GM21717 (cell line): ENCODE measurements around the gene ABHD11.

Experiments
- ATAC-seq: cut with Tn5 transposase; IDR thresholded peaks from one replicate; pipeline ENCODE4 v1.9.1; 2021; ENCODE audit warnings: mild to moderate bottlenecking, moderate library complexity; ENCODE audit not compliant: unreplicated experiment

Gene ABHD11

DNA sequence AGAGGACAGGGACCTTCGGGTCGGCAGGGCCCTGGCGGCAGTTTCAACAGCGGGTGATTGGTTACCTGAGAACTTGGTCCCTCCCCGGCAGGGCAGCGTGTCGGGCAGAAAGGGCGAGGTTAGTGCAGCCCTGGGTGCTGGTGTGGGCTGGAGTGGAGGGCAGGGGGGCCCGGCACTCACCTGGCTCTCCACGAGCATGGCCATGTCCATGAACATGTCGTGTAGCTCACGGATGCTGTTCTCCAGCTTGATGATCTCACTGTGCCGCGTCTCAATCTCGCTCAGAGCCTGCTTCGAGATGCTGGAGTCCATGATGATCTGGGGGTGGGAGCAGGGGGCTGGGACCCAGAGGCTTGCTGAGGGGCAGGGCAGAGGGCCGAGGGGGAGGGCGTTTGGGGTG lies 35.9 kb downstream of the ABHD11 start:
- ATAC-seq = no peak

DNA sequence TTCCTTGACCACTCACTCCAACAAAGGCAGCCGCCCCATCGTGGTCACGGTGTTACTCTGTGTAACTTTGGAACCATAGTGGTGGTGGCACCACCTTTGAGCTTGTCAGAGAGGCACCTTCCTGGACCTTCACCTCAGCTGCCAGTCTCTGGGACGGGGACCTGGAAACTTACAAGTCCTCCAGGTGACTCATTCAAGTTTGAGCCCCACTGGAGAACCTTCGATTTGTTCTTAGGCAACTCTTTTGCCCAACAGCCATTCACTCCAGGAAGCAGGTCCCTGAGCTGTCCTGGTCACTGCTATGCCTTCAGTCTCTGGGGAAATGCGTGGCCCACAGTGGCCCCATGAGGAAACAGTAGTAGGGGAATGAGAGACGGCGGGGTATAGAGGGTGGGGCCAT lies 36.4 kb downstream of the ABHD11 start:
- no peak for ATAC-seq

DNA sequence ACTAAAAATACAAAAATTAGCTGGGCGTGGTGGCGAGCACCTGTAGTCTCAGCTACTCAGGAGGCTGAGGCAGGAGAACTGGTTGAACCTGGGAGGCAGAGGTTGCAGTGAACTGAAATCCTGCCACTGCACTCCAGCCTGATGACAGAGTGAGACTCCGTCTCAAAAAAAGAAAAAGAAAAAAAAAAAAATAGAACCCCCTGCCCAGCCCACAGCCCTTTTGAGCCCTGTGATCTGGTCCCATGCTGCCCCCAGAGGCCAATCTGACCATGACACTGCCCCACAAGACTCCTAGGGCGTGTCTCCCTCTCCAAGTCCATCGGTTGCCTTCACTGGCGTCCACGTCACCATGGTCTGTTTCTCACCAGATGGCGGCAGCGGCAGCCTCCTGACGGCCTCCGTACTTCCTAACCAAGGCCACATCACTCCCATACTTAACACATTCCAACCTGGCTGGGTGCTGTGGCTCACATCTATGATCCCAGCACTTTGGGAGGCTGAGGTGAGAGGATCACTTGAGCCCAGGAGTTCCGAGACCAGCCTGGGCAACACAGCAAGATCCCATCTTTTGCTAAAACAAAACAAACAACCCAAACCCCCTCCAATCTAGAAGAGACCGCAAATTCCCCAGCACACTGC lies 37.1 kb downstream of the ABHD11 start:
- no peak for ATAC-seq

DNA sequence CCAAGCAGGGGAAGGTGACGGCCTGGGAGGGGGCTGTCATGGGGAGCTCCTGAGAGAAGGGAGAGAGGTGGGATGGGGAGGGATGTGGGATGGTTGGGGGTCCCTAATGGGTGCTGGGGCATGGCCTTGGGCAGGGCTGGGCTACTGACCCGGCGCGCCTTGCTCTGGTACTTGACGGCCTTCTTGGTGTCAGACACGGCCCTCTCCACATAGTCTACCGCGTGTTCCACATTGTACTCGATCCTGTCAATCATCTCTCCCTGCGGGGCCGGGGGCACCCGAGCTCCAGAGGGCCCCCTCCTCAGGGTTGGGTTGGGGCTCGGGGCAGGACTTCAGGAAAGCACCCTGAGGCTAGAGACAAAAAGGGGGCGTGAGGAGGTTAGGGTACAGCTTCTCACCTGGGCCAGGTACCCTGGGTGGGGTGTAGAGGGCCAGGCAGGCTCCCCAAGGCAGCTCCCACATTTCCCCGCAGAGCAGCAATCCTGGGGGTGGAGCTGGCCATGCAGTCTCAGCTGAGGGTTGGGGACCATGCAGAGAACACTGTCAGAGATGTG lies 37.9 kb downstream of the ABHD11 start:
- no peak for ATAC-seq

DNA sequence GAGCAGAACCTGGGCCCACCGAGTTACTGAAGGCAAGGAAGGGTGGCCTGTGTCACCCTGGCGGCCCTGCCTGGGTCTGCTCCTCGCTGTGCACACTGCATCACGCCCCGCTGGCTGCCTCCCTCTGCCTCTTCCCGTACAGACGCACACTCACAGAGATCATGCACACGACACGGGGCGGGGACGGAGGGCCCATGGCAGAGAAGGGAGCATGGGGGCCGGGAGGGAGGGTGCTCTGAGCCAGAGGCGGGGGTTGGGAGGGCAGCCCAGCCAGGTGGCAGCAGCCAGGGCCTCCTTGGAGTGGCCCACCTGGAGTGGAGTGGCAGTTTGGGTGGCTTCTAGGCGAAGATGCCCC lies 38.6 kb downstream of the ABHD11 start:
- ATAC-seq = no peak

DNA sequence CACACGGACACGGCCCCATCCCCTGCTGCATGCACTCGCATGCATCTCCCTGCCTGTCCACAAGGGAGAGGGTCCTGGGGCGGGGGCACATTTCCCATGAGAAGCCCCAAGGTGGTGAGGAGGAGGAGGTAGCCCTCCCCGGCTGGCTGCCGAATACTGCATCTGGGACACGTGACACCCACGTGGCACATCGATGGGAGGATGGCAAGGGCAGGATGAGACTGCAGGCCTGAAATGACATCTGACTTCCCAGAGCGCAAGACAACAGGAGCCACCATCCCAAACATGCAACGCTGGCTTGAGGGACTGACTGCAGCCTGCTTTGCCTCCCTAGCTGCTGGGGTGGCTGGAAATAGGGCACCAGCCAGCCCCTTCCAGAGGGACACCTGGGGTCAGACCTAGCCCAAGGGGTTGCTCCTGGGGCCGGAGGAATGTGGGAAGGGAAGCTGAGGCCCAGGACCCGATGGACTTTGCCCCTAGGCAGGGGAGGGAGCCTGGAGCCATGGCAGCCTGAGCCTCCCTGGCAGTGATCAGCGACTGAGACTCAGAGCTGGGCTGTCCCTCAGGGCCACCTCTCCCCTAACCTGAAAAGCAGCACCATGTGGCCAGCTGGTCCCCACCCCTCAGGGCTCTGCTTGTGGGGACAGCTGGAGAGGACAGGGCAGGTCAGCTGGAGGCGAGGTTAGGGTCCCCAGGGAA lies 39.1 kb downstream of the ABHD11 start:
- no peak for ATAC-seq

DNA sequence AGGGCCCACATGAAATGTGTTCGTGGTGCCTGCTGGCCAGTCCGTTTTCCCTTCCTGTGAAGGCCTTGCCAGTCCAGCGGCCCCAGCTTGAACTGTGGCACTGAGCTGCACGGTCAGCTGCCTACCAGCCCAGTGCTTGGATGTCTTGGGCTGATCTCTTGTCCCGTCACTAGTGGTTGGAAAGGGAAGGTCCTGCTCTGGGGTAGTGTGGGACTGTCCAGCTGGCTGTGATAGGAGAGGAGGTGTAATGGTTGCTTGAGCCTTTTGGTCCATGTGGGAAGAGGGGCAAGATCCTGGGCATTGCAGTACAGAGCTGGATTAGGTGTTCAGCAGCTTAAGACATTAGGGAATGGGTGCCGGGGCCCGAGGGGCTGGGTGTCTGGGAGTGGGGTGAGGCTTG lies 40.2 kb downstream of the ABHD11 start:
- no peak for ATAC-seq

DNA sequence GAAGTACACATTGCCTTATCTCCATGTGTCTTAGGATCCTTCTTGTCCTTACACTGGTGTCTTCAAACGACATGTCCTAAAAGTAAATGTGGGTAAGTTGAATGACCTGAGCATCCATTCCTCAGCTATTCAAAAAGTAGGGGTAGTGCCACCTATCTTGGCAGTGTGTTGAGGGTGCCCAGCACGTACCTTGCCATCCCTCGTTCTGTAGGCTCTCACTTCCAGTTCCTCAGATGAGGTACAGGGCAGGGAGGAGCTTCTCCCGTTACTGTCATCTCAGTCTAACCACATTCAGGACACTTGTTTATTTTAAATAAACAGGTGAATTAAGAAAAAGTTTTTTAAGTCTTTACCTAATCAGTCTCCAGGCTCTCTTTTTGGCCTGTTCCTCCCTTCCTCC lies 42.2 kb downstream of the ABHD11 start:
- ATAC-seq = no peak

DNA sequence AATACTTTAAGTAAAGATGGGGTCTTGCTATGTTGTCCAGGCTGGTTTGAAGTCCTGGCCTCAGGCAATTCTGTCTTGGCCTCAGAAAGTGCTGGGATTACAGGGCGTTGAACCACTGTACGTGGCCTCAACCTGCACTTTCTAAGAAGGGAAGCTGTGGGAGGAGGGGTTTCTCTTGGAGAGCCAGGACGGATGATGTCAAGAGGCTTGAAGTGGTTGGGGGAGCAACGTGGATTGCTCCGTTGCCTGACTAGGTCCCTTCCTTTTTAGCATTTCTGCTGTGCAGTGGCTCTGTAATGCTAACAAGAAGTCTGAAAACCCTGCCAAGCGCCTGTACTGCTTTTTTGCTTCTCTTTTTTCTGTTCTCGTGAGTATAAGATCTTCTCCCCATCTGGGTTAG lies 48.0 kb downstream of the ABHD11 start:
- ATAC-seq = no peak

DNA sequence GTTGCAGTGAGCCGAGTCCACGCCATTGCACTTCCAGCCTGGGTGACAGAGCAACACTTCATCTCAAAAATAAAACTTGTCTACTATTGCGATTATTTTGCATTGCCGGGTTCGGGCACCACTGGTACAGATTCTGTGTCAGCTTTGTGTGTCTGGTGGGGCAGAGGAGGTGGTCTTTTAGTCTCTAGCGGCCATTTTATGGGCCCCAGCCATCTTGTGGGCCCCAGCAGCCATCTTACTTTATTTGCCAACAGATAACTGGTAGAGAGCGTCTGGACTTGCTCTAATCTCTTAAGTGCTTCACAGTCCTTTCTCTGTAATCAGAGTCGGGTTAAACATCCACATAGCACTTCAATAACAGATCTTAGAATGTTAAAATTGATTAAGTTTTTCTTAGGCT lies 50.3 kb downstream of the ABHD11 start:
- no peak for ATAC-seq
